Right lung (tissue), 5 donors: Measurements from ENCODE around the gene TSSK6. TPM values are rescaled to one million over a fixed set of nuclear protein-coding genes. Genes with fewer than 3 reads are reported as not detected.

ENCODE experiments used
- DNase-seq, 2 donors: peaks; one replicate each; pipeline ENCODE4 v3.0.0-alpha.2; 2013
- polyA plus RNA-seq, 5 donors: library from polyadenylated mRNA; unstranded; fragments of 120-200 nt; gene quantifications; one replicate each; pipeline versions ENCODE4 v1.2.1 to v1.2.3, GENCODE V29; 2013; ENCODE audit warnings: inconsistent platforms in 1 of 5, low replicate concordance in 1 of 5; ENCODE audit not compliant: insufficient read length in 5 of 5, insufficient read depth in 1 of 5

TSSK6 gene
- polyA plus RNA-seq, 5 donors: 0.69 to 1.6 (median 1.2) TPM

GRCh38 chr19:19465436-19466070 lies 49.8 kb downstream of the TSSK6 start:
- no peak for DNase-seq

DNA sequence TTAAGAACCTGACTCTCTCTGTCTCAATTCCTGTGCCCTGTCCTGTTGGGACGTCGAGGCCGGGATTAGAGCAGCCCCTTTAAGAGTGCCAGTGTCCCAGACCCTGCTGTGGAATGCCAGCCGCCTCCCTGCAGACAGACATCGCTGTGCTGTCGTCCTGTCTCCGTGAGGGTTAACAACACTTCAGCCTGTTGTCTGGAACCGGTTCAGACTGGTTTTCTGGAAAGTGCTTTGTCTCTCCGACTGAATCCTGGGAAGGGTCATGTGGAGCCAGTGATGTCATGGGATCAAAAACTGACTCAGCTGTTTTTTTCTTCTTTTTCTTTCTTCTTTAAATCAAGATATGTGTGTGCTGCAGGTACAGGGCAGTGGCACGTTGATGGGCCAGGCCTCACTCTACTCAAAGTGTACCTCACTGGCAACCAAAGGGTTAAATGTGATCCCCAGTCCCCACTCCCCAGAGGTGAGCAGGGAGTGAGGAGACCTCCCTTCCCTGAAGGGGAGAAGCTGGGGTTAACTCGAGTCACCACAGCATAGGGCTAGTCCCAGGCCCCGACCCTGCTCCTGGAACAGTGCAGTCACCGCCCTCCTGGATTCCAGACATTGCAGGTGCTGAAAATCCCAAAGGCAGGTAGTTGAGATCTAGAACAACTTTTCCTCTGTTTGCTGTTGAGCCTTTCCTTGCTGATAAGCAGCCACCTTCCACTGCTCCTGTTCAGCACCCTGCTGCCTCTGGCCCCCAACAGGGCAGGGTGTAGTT lies 50.8 kb downstream of the TSSK6 start:
- DNase-seq: peak; percentile 72 to 75

Other genes with a start within 250 kb of the TSSK6 start
- gene TM6SF2, start 242.2 kb downstream of the TSSK6 start, polyA plus RNA-seq: 1 to 10 TPM; 4.9 to 9.1 (median 6.0) TPM
- 10 to 100 TPM; 38.6 to 57.1 (median 50.4) TPM for gene SUGP1, start 195.0 kb downstream of the TSSK6 start, polyA plus RNA-seq
- 10 to 100 TPM; 49.9 to 81.4 (median 61.9) TPM for gene MAU2, start 194.7 kb downstream of the TSSK6 start, polyA plus RNA-seq
- 10 to 100 TPM; 33.1 to 57.9 (median 43.8) TPM for gene GATAD2A, start 109.9 kb downstream of the TSSK6 start, polyA plus RNA-seq
- 100 to 1,000 TPM; 177 to 282 (median 180) TPM for gene NDUFA13, start 677 bp upstream of the TSSK6 start, polyA plus RNA-seq
- 10 to 100 TPM; 10.1 to 14.8 (median 11.6) TPM for gene YJEFN3, start 13.4 kb upstream of the TSSK6 start, polyA plus RNA-seq
- 1 to 10 TPM in 1 of 5 donors, under 1 TPM in 4; 0.16 to 1.0 (median 0.35) TPM for gene CILP2, start 22.7 kb upstream of the TSSK6 start, polyA plus RNA-seq
- 10 to 100 TPM; 12.0 to 23.5 (median 17.4) TPM for gene PBX4, start 103.1 kb upstream of the TSSK6 start, polyA plus RNA-seq
- 10 to 100 TPM; 36.2 to 59.3 (median 46.2) TPM for gene LPAR2, start 112.7 kb upstream of the TSSK6 start, polyA plus RNA-seq
- gene GMIP, start 128.1 kb upstream of the TSSK6 start, polyA plus RNA-seq: 10 to 100 TPM in 1 of 5 donors, 1 to 10 TPM in 4; 7.0 to 11.9 (median 9.1) TPM
- 10 to 100 TPM; 35.2 to 54.0 (median 46.6) TPM for gene ATP13A1, start 148.1 kb upstream of the TSSK6 start, polyA plus RNA-seq
- 10 to 100 TPM; 10.6 to 16.5 (median 12.5) TPM for gene ZNF101, start 153.3 kb upstream of the TSSK6 start, polyA plus RNA-seq
- 10 to 100 TPM in 4 of 5 donors, 1 to 10 TPM in 1; 9.5 to 15.5 (median 13.0) TPM for gene ZNF14, start 217.6 kb upstream of the TSSK6 start, polyA plus RNA-seq